Sigmoid colon (tissue), 7 donors: ENCODE measurements around the gene TRPV4. TPM values are rescaled to one million over a fixed set of nuclear protein-coding genes. Genes with fewer than 3 reads are reported as not detected.
A peak's percentile ranks its signal among the peaks of the same experiment; 100 is the strongest.

ENCODE experiments used
- DNase-seq: peaks from one replicate; pipeline ENCODE4 v3.0.0-alpha.2; 2019
- H3K27ac ChIP-seq, 4 donors: fragments of 200-600 bp; sonication (generic); one replicate each; pipeline ENCODE4 v1.5.1; 2016 to 2019; ENCODE audit warnings: mild to moderate bottlenecking in 1 of 4
- H3K27me3 ChIP-seq, 3 donors: fragments of 200-600 bp; sonication (generic); one replicate each; pipeline ENCODE4 v1.5.1; 2019; ENCODE audit warnings: mild to moderate bottlenecking in 1 of 3
- H3K36me3 ChIP-seq, 4 donors: fragments of 200-600 bp; sonication (generic); one replicate each; pipeline ENCODE4 v1.5.1; 2016 to 2019
- H3K4me1 ChIP-seq, 4 donors: fragments of 200-600 bp; sonication (generic); one replicate each; pipeline ENCODE4 v1.5.1; 2017 to 2019
- H3K4me3 ChIP-seq, 4 donors: fragments of 200-600 bp; sonication (generic); one replicate each; pipeline ENCODE4 v1.5.1; 2017 to 2019; ENCODE audit warnings: mild to moderate bottlenecking in 2 of 4, moderate library complexity in 1 of 4
- H3K9me3 ChIP-seq, 4 donors: fragments of 200-600 bp in 3 of 4; sonication (generic) in 3 of 4; one replicate each; pipeline versions ENCODE4 v1.5.1 to v1.6.1; 2013 to 2019
- CTCF ChIP-seq, 4 experiments: fragments of 450-650 bp in 3 of 4; fragments of 200-600 bp in 1 of 4; IDR thresholded peaks; one replicate each; pipeline ENCODE4 v1.5.1; 2016 to 2019; ENCODE audit warnings: antibody characterized with exemption in 4 of 4, mild to moderate bottlenecking in 3 of 4, moderate library complexity in 2 of 4
- EP300 ChIP-seq, 4 donors: sonication (generic); formaldehyde crosslinking; IDR thresholded peaks; one replicate each; pipeline ENCODE4 v1.6.1; 2017; ENCODE audit warnings: antibody characterized with exemption in 4 of 4
- POLR2A ChIP-seq, 2 donors: fragments of 450-650 bp; IDR thresholded peaks; one replicate each; pipeline ENCODE4 v1.6.1; 2016; ENCODE audit warnings: antibody characterized with exemption in 2 of 2, mild to moderate bottlenecking in 2 of 2, moderate library complexity in 2 of 2
- POLR2AphosphoS5 ChIP-seq, 4 donors: sonication (generic); formaldehyde crosslinking; IDR thresholded peaks; one replicate each; pipeline ENCODE4 v1.6.1; 2017; ENCODE audit warnings: antibody characterized with exemption in 4 of 4
- WGBS, 2 donors: extraction: QIAGEN DNeasy Blood & Tissue Kit; methylation state at CpG; one replicate each; pipeline ENCODE4 v1.1.7; 2013; 5-methylcytosine and 5-hydroxymethylcytosine counted together
- intact Hi-C: fragments of 100-400 bp; cut with DNase I; formaldehyde crosslinking; loops from one replicate; pipeline ENCODE4 v1.15.1; 2023
- polyA plus RNA-seq, 3 donors: library from polyadenylated mRNA; stranded (reverse); fragments of 200-250 nt; gene quantifications; one replicate each; pipeline ENCODE4 v1.2.3, GENCODE V29; 2013
- total RNA-seq, 4 donors: library from RNA; depleted of rRNA; stranded (reverse); fragments of >200 nt; gene quantifications; one replicate each; pipeline ENCODE4 v1.1.0, GENCODE V29; 2016
- donor health status: healthy with polysubstance abuse.
- donor health status: Bipolar disorder and iron deficiency.
- donor health status: healthy.

TRPV4 gene
- total and polyA plus RNA-seq, 7 donors, result 0.14 to 0.60 (median 0.39) TPM; not detected in 1

GRCh38 chr12:109752117-109753053, 80.8 kb downstream of the TRPV4 start:
- 87 to 89% methylated on average over 6 of the region's 6 CpGs for WGBS, 2 donors
- intact Hi-C loops, result no loop called here
- no peaks in the 10 kb centered on the region for H3K4me1 ChIP-seq

GRCh38 chr12:109744986-109745942, 87.9 kb downstream of the TRPV4 start:
- Histone ChIP-seq H3K27ac (no peak overlapping the region), H3K4me1 (peaks cover 0 to 13% (median 4%) of the 10 kb centered on the region in 4 donors), H3K27me3 (no peaks in the 10 kb centered on the region), H3K9me3 (no peaks in the 10 kb centered on the region), H3K4me3 (no peak overlapping the region), H3K36me3 (no peaks in the 10 kb centered on the region)
- no peak for DNase-seq
- TF ChIP-seq POLR2AphosphoS5 (IDR thresholded peaks at IDR 0.05) (no peak), EP300 (IDR thresholded peaks at IDR 0.05) (no peak), POLR2A (IDR thresholded peaks at IDR 0.05) (no peak)
- intact Hi-C loops, result no loop called here
- 50 to 56% methylated on average over 8 of the region's 8 CpGs for WGBS, 2 donors

More at GRCh38 chr12:109752117-109753053, 80.8 kb downstream of the TRPV4 start:
- no peaks in the 10 kb centered on the region for H3K27me3 ChIP-seq
- DNase-seq, result peak; percentile 22
- H3K9me3 ChIP-seq, result no peaks in the 10 kb centered on the region
- TF ChIP-seq EP300 (IDR thresholded peaks at IDR 0.05) (no peak), POLR2AphosphoS5 (IDR thresholded peaks at IDR 0.05) (no peak), CTCF (IDR thresholded peaks at IDR 0.05) (no peak), POLR2A (IDR thresholded peaks at IDR 0.05) (no peak)
- H3K4me3 ChIP-seq, result no peak overlapping the region
- no peak overlapping the region for H3K27ac ChIP-seq
- H3K36me3 ChIP-seq, result no peaks in the 10 kb centered on the region

- Histone ChIP-seq H3K4me1 (peaks cover 0 to 13% (median 4%) of the 10 kb centered on the region in 4 donors), H3K36me3 (no peaks in the 10 kb centered on the region), H3K9me3 (no peaks in the 10 kb centered on the region), H3K27ac (no peak overlapping the region), H3K27me3 (no peaks in the 10 kb centered on the region), H3K4me3 (no peak overlapping the region)
- peak; percentile 60 for DNase-seq
- no peak for TF ChIP-seq POLR2AphosphoS5 (IDR thresholded peaks at IDR 0.05)
- no peak for TF ChIP-seq CTCF (IDR thresholded peaks at IDR 0.05)
- no peak for TF ChIP-seq EP300 (IDR thresholded peaks at IDR 0.05)
- no peak for TF ChIP-seq POLR2A (IDR thresholded peaks at IDR 0.05)
- 96% methylated on average over 14 of the region's 14 CpGs for WGBS, 2 donors
- intact Hi-C loops, result no loop called here
Observed at GRCh38 chr12:109744026-109744425, 89.2 kb downstream of the TRPV4 start.

- no peak overlapping the region for H3K27ac ChIP-seq
- no peak overlapping the region for H3K4me3 ChIP-seq
- WGBS, 2 donors, result 92 to 93% methylated on average over 17 of the region's 17 CpGs
- intact Hi-C loops, result no loop called here
- TF ChIP-seq POLR2A (IDR thresholded peaks at IDR 0.05), result no peak
- TF ChIP-seq EP300 (IDR thresholded peaks at IDR 0.05), result no peak
- no peak for TF ChIP-seq POLR2AphosphoS5 (IDR thresholded peaks at IDR 0.05)
- no peak for TF ChIP-seq CTCF (IDR thresholded peaks at IDR 0.05)
- H3K4me1 ChIP-seq, result peaks cover 0 to 13% (median 4%) of the 10 kb centered on the region in 4 donors
- no peaks in the 10 kb centered on the region for H3K27me3 ChIP-seq
- no peaks in the 10 kb centered on the region for H3K9me3 ChIP-seq
- no peaks in the 10 kb centered on the region for H3K36me3 ChIP-seq
- peak; percentile 55 for DNase-seq
Observed at GRCh38 chr12:109743076-109743910, 89.9 kb downstream of the TRPV4 start.
